C1 segment of cervical spinal cord (tissue), 14 donors: ENCODE results near the gene MTCL1.
"Not testable (repeated sequence)": the region's sequence is repeated elsewhere in the genome, so short reads cannot be mapped to it uniquely, and the experiment has no call there.

Experiments
- DNase-seq, 14 donors: peaks; one replicate each; lab custom pipeline; 2025; lab: John Stamatoyannopoulos, UW

The MTCL1 gene

GRCh38 chr18:8742387-8743361, 37.3 kb downstream of the MTCL1 start:
- DNase-seq = no peak

GRCh38 chr18:8744038-8744437, 38.7 kb downstream of the MTCL1 start:
- DNase-seq = no peak

- no peak for DNase-seq
These were observed 39.3 kb downstream of the MTCL1 start for GRCh38 chr18:8744656-8745055.

- DNase-seq = no peak
These were observed 40.1 kb downstream of the MTCL1 start for GRCh38 chr18:8745355-8746014.

GRCh38 chr18:8747440-8747937, 42.1 kb downstream of the MTCL1 start:
- DNase-seq = no peak

- no peak for DNase-seq
These were observed 44.1 kb downstream of the MTCL1 start for GRCh38 chr18:8749492-8749891.

GRCh38 chr18:8750954-8751415, 45.6 kb downstream of the MTCL1 start:
- DNase-seq = no peak

GRCh38 chr18:8751692-8752091, 46.3 kb downstream of the MTCL1 start:
- DNase-seq = no peak

- no peak for DNase-seq
These were observed 47.0 kb downstream of the MTCL1 start for GRCh38 chr18:8752329-8752728.

- DNase-seq = no peak
These were observed 49.9 kb downstream of the MTCL1 start for GRCh38 chr18:8754995-8755960.

GRCh38 chr18:8756571-8756970, 51.2 kb downstream of the MTCL1 start:
- no peak for DNase-seq

- DNase-seq = no peak
These were observed 52.1 kb downstream of the MTCL1 start for GRCh38 chr18:8757396-8757997.

GRCh38 chr18:8758466-8758865, 53.1 kb downstream of the MTCL1 start:
- DNase-seq = no peak

GRCh38 chr18:8760984-8761383, 55.6 kb downstream of the MTCL1 start:
- no peak for DNase-seq

- not testable (repeated sequence) for DNase-seq
These were observed 56.2 kb downstream of the MTCL1 start for GRCh38 chr18:8761535-8761934.

GRCh38 chr18:8762968-8763367, 57.6 kb downstream of the MTCL1 start:
- no peak for DNase-seq

GRCh38 chr18:8763611-8764010, 58.3 kb downstream of the MTCL1 start:
- no peak for DNase-seq

- DNase-seq = peak in 4 of 14 donors; percentile 19 to 37 (median 30)
These were observed 60.6 kb downstream of the MTCL1 start for GRCh38 chr18:8765783-8766463.

GRCh38 chr18:8766559-8767293, 61.4 kb downstream of the MTCL1 start:
- DNase-seq = peak in 1 of 14 donors; percentile 37

GRCh38 chr18:8767340-8767739, 62.0 kb downstream of the MTCL1 start:
- no peak for DNase-seq
